Smooth muscle cell of the brain vasculature (primary cell): ENCODE measurements around the gene KCTD1.

Experiments used
- DNase-seq: peaks from one replicate; pipeline ENCODE4 v3.0.0-alpha.2; 2012; ENCODE audit warnings: low read depth, low spot score

Gene KCTD1

DNA sequence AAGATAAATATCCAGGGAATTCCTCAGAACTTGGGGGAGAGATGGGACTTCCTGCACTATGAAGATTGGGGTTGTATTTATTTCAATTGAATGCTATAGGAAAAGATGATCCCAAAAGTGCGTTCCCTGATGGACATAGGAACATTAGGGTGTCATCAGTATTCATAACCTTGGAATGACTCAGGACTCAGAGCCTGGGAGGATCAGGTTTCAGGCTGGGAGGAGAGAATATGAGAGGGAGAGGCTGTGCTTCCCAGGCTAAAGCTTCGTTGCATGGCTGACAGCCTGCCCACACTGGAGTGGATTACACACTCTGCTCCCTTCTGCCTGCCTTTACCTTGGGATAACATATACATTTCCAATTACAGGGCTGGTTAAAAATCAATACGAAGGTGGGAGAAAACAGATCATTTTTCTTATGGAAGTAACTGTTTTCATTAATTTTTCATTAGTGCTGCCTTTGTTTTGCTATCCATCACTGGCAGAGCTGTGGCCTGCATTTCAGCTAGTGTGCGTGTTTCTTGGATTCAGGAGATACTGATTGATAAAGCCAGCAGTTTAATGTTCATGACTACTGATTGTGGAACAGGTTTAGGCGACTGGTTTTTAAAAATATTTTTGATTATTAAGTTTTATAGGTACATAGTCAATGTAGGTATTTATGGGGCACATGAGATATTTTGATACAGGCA is 118.7 kb downstream of the KCTD1 start:
- peak; percentile 43 for DNase-seq

DNA sequence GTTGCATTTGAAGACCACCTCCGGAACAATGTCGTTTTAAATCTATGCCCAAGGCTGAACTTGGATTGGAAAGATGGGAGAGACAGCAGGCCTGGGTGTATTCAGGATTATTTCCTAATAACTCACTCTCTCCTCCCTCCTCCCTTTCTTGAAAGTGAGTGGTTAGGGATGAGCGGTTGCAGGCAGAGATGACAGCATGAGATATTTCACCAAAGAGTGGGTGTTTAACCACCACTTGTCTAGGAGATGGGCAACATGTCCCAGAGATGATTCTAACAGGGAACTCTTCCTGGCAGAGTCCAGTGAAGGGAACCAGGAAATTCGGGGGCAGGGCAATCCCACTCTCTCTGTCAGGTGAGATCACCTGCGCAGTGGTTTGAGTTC is 123.2 kb downstream of the KCTD1 start:
- no peak for DNase-seq

DNA sequence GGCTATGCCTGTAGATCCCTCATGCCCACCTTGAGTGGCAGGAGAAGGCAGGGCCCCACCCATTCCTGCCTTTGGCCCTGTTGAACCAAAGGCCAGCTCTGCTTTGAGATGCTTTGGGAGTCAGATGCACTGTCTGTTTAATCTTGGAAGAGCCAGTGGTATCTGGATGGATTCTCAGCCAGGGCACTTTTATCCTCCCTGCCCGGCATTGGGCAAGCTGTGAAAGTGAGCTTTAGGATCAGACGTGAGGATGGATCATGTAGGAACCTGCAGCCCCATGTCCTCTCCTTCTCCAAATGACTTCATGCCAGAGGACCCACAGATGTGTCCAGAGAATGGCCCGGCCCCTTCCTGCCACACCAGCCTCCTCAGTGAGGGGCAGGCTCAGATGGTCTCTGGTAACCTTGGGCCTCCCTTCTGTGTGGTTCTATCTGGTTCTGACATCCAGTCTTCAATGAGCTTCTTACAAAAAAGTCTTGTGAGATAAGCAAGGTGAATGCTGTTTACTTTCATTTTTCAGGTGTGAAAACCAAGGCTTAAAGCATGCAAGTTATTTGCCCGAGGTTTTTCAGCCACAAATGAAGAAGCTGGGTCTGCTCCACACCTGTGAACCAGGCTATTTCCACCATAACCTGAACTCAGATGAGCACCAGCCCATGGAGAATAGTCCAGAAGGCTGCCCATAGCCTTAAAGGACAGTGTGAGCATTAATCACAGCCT is 123.8 kb downstream of the KCTD1 start:
- DNase-seq = no peak

DNA sequence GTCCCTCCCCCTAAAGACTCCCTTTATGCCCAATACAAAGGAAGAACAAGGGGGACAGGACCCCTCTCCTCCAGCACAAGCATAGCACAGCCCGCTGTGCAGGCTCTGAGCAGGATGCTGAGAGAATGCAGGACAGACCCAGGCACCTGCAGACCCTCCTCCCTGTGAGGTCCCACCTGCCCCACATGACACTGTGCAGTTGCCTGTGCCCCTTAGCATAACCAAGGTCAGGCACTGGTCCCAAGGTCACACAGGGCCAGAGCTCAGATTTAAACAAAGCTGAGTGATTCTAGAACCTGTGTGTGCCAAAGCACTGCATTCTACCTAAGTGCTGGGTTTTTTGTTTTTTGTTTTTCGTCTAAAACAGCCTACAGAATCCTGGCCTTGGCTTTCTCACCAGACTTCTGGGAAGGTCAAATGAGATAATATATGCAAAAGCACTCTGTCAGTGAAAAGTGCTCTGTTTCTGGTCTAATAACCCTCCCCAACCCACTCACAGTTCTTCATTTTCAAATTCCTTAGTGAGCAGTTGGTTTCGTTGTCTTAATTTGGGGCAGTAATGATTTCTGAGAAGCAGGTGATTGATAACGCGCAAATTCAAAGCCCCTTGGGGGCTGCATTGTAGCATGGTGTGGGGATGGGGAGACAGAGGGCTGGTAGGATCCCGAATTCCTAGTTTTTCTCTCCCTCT is 125.7 kb downstream of the KCTD1 start:
- DNase-seq = no peak

DNA sequence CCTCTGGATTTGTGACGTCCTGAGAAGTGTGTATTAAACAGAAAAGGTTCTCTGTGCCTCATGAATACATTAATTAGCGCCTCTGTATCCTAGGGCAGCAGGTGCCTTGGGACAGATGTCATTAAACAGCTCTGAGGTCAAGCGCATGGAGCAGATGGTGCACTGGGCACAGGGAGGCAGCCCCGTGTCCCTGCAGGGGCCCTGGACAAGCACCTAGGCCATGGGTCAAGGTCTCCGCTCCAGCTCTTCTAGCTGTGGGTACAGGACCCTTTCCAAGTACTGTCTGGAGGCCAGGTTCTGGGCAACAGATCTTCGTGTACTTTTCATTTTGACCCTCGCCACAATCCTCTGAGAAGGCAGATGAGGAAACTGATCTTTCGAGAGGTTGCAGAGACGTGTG is 126.4 kb downstream of the KCTD1 start:
- no peak for DNase-seq

DNA sequence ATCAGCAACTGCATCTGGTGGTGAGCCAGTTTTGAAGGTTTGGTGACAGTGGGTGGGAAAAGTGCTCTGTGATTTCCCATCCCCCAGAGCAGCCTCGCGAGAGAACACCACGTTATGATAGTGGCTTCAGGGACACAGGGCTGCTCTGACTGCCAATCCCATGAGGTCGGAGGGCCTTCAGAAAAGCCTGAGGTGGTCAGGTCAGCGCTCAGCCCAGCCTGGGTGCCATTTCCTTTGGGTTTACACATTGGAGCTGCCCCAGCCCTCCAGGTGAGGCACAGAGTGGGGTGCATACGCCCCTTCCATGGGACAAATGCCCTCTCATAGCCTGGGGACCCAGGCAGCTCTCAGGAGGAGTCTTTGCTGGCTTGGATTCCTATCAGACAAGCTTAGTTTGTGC is 126.8 kb downstream of the KCTD1 start:
- no peak for DNase-seq

DNA sequence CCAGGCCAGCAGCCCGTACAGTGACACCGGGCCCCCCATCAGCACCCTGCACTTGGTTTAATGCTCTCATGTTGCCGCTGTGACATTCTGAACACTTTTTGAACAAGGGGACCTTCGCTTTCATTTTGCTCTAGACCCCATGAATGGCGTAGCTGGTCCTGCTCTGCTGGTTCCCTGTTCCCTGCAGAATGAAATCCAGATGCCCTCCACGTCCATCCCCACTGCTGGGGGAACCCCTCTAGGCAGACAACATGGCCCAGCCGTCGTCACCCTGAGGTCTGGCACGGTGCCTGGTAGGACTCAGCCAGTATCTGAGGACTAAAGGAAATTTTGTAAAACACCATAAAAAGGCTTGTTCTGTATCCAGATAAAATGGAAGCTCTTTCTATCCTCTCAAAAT is 128.6 kb downstream of the KCTD1 start:
- no peak for DNase-seq

DNA sequence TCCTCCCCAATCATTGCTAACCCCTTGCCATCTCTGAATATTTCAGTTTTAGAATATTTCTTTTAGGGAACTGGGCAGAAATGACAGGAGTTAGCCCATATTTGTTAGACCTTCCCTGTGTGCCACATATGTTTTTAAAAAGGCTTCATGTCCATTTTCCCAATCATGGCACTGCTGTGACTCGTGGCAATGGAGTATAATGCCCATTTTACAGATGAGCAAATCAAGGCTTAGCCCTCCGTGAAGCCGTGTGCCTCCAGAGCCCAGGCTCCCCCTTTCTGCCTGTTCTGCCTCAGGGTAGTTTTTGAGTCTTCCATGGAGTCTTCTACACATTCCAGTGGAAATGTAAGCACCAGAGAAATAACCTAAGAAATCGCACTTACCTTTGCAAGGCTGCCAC is 130.1 kb downstream of the KCTD1 start:
- DNase-seq = no peak

DNA sequence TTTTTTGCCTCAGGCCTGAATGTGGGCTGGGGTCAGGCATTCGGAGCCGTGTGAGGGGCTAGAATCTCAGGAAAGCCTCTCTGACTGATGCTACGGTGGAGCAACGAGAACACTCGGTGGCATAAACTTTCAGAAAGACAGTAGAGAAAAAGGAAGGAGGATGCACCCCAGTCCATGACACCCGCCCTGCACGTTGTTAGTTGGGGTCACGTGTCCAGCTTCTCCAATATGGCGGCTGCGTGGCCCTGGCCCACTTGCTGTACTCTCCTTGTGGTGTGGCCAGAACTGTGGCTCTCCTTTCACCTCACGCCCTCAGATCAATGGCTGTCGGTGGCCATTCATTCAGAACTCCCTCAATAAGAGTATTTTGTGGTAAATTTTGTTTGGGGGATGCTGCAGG is 131.2 kb downstream of the KCTD1 start:
- no peak for DNase-seq

DNA sequence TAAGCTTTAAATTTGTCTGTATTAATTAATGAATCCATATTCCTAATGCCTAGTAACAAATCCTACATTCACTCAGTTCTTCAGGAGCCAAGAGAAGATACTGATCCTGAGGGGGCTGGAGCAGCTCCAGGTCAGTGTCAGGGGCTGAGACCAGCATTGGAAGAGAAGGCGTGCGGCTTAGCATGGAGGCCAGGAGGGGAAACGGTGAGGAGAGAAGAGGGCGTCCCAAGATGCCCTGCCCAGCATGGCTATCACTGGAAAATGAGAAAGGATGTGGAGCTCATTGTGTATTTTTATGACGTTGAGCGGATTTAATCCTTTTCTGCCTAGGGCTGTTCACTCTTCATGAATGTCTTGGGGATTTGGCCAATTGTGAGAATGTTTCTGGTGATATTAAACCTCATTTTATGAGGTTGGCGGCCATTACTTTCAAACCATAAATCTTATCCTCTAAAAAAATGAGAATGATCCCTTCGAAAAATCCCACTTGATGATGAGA is 131.7 kb downstream of the KCTD1 start:
- DNase-seq = no peak

DNA sequence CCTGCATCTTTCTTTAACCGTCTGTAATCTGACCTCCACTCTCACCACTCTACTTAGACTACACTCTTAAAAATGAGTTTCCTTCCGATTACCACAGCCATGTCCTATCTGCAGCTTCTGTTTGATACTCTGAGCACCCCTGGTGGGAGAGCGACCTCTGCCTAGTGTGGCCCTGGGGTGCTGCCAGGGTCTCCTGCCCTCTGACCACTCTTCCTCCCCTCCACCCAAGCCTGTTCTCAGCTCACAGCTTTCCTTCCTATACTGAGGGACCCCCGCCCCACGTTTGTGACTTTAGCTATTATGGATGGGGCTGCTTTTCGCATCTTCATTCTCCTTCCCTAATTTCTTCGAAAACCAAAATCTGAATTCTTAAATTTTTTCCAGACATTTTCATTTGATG is 132.7 kb downstream of the KCTD1 start:
- no peak for DNase-seq

DNA sequence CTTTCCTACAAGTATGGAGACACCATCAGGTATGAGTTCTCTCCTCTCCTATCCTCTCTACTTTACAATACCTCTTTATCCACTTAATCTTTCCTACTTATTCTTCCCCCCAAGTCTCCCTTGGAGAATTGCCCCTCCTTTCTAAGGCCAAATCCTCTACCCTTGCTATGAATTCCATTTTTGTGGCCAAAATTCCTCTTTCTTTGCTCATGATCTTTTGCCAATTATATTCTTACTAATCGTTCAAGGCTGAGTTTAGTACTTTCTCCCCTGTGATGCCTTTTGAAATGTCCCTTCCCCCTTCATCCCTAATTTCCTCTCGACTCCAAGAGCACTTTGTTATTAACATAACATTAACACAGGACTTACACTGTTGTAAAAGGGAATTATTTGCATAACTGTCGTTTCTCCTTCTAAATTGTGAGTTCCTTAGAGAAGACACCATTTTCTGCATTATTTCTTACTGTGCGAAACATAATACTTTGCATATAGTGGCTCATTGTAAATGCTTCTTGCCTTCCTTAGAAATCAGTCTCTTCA is 133.4 kb downstream of the KCTD1 start:
- DNase-seq = no peak

DNA sequence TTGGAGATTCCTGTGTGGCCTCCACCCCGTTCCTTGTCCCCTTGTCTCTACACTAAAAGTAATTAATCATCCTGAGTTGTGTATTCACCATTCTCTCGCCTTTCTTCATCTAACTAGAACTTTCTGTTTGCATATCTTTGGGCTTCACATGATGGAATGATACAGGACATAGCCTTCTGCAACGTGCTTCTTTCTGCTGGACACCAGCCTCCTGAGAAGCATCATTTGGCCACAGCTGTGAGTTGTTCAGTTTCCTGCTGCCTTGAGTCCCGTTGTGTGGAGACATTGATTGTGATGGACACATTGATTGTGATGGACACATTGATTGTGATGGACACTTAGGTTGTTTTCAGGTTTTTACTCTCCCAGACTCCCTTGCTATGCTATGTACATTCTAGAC is 139.3 kb downstream of the KCTD1 start:
- no peak for DNase-seq

DNA sequence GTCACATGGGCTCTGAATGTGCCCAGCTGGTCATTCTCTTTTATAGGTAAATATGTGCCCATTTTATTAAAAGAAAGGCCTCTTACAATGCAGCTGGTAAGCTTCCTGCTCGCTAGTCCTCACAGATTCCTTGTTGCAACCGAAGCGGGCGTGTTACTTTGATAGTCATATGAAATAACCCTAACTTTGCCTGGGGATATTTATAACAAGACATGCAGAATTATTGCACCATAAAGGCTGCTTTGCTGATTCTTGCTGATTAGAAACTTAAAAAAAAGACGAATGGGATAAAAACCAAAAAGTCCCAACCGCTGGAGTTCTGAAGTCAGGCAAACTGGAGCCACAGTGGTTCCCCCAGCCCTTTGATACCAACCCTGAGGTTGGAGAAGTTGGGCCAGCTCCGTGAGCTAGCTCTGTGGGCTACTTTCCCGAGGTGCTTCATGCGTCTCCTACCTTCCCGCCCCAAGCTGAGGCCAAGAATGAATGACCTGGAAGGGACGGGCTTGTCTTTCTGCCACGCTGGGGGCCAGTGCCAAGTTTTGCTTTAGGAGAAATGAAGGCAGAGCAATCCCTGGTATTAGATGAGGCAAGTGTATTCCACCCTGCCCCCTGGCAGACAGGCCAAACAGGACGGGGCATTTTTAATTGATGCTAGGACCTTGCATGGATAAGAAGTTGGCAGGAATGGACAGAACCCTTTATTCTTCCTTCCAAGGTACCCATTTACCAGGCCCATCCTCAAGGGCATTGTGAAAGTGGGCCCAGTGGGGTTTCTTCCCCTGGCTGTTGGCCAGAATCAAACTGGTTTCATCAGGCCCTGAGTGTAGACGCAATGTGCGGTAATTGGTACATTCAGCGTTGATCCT is 140.4 kb downstream of the KCTD1 start:
- DNase-seq = no peak

DNA sequence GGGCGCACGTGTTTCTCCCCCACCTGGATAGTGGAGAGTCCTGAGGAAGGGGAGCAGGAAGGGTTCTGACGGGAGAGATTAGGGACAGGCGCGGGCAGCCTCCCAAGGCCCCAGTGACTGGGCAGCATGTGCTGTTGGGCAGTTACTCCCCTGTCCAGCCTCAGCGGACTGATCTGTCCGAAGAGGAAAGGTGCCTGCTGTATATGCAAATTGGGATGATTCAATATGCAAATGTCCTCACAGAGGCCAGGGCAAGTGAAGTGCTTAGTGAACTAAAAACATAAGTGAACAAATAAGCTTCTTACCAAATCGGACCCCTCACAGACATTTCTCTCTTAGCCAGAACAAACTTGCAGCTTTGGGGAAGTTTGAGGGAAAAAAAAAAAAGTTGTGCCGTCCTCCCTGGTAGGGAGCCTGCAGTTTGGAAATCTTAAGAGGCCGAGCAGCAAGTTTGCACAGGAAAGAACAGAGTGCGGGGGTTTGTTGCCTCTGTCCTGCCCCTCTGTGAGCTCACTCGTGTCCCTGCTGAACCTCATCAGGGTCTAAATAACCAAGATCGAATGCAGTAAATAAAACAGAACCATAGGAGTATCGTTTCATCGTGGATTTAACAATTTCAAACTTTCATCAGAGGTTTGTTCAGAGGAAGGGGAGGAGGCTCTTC is 141.4 kb downstream of the KCTD1 start:
- no peak for DNase-seq

DNA sequence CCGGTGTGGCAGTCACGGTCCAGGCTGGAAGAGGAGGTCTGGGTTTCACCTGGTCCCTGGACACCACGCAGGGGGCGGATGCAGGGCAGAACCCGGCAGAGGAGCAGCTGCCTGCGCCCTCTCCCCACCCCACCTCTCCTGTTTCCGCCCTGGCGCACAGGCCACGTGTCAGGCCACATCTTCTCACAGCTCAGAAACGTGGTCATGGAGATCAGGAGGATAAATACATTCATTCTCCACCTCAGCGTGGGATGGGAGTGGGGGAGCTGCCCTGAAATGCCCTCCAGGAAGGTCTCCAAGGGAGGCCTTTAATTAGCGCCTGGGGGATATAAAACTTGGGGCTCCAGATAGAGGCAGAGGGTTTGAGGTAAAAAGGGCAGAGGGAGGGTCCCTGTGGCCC is 142.0 kb downstream of the KCTD1 start:
- DNase-seq = no peak

DNA sequence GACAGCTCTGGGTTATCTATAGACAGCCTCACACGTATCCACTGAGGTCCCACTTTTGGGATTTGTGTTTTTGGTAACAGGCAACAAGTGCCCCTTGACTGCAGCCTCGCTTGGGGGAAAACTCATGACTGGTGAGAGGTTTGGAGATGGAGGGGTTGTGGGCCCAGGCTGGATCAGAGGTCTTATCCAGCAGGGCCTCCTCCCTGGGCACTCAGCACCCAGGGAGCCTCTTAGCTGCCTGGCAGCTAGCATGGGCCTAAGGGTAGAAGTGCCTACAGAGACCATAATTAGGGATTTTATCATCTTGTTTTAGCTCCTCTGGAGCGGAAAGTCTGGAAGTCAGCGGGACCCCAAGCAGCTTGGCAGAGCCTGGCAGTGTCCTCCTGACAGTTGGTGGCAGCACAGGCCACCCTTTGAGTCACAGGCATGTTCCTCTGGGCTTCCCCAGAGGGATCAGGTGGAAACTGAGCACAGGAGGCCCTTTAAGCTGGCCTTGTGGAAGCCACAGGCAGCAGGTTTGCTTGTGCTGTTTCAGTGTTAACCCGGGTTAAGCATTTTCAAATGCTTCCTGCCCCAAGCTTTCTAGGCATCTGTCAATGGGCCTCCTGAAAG is 143.1 kb downstream of the KCTD1 start:
- no peak for DNase-seq
